Measurements from ENCODE around the gene CAPN6. TPM values are rescaled to one million over a fixed set of nuclear protein-coding genes. Genes with fewer than 3 reads are reported as not detected.

The CAPN6 gene, protein sequence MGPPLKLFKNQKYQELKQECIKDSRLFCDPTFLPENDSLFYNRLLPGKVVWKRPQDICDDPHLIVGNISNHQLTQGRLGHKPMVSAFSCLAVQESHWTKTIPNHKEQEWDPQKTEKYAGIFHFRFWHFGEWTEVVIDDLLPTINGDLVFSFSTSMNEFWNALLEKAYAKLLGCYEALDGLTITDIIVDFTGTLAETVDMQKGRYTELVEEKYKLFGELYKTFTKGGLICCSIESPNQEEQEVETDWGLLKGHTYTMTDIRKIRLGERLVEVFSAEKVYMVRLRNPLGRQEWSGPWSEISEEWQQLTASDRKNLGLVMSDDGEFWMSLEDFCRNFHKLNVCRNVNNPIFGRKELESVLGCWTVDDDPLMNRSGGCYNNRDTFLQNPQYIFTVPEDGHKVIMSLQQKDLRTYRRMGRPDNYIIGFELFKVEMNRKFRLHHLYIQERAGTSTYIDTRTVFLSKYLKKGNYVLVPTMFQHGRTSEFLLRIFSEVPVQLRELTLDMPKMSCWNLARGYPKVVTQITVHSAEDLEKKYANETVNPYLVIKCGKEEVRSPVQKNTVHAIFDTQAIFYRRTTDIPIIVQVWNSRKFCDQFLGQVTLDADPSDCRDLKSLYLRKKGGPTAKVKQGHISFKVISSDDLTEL
- 123 and 126 TPM in 2 replicates for total RNA-seq (2014; rRNA removed; shearing (Covaris generic))

DNA sequence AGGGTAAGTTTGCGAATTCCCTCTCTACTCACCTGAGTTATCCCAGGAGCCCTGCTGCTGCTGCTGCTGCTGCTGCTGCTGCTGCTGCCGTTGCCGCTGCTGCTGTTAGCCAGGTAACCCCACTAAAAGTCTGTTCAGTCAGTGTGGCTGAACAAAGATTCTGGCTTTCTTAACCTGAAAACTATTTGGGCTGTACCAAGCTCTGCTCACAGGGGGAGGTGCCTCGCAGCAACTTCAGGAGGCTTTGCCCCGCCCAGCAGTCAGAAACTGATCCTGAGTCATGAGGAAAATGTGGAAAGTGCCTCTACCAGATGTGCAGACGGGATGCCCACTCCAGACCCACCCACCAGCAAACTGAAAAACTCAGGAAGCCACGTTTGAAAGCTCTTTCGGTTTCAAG is at the start of gene CAPN6:
TSS of gene CAPN6 (minus strand) at position 145 of the 400 bp plus-strand sequence. CDS start 6,547 bp downstream, outside the sequence.
- Histone ChIP-seq H3K4me3 (peak within 1 kb of the TSS; percentile 49), H3K27me3 (no peaks in the 10 kb centered on the region), H3K4me1 (no peaks in the 10 kb centered on the region), H3K9me3 (replicated peaks) (no peaks in the 10 kb centered on the region), H3K27ac (no peak within 1 kb of the TSS; the same call in 1 of the 2 replicates), H3K36me3 (no peaks in the 10 kb centered on the region)
- DNase-seq, result peak; percentile 54 to 65

DNA sequence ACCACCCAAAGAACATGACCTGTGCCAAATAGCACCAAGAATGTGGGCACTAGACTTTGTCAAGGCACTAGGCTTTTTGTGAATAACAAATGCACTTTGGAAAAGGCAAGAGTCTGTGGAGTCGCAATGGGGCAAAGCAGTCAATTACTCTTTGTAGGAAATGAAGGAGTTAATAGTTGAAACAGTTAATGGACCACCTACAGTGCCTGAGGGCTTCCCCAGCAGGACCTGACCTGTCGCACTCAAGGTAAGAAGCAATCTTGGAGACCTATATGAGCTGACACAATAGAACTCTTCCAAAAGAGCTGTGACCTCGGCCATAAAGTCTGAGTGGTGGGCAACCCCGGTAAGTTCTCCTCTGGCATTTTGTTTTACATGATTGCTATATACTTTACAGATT is 49.2 kb upstream of the CAPN6 start:
- no peak overlapping the region for H3K27ac ChIP-seq
- H3K4me1 ChIP-seq, result no peaks in the 10 kb centered on the region; the same call in 1 of the 2 replicates
- peaks cover 3% of the 10 kb centered on the region; the same call in 1 of the 2 replicates for H3K9me3 ChIP-seq (replicated peaks)
- H3K4me3 ChIP-seq, result no peak overlapping the region
- no peak for DNase-seq
- H3K27me3 ChIP-seq, result no peaks in the 10 kb centered on the region
- peaks cover 10% of the 10 kb centered on the region for H3K36me3 ChIP-seq

DNA sequence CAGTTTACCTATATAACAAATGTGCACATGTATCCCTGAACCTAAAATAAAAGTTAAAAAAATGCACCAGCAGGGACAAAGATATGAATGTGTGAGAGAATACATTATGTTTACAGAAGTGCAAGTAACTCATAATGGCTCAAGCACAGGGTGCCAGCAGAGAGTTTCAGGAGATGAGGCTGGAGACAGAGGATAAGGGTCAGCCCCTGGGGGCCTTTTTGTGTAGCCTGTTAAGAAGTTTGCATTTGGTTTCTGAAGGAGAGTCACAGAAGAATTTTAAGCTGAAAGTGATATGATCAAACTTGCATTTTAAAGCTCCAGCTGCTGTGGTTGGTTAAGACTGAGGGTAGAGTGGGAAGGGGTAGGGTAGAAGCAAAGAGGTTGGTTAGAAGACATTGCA is 48.6 kb upstream of the CAPN6 start:
- H3K4me1 ChIP-seq, result no peaks in the 10 kb centered on the region; the same call in 1 of the 2 replicates
- H3K9me3 ChIP-seq (replicated peaks), result peaks cover 3% of the 10 kb centered on the region; the same call in 1 of the 2 replicates
- no peak overlapping the region for H3K27ac ChIP-seq
- no peaks in the 10 kb centered on the region for H3K27me3 ChIP-seq
- H3K36me3 ChIP-seq, result peaks cover 11% of the 10 kb centered on the region
- no peak for DNase-seq
- H3K4me3 ChIP-seq, result no peak overlapping the region

DNA sequence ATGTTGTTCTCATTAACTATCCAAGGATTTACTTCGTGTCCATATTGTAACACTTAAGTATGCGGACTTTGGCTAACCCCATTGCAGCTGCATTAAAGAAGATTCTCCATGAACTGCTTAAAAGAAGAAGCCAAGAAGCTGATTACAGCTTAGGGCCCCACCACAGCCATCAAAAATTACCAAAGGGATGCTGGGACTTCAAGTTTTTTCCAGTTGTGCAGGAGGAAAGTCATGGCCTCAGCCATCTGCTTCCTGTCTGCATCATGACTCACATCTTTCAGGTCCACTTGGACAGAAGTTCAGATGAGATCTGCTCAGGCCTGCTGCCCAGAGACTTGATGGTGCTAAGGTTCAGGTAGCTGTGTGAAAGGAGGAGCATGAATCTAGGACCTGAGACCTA is 38.8 kb upstream of the CAPN6 start:
- no peaks in the 10 kb centered on the region for H3K9me3 ChIP-seq (replicated peaks)
- no peak for DNase-seq
- H3K4me3 ChIP-seq, result no peak overlapping the region
- H3K36me3 ChIP-seq, result peaks cover 22% of the 10 kb centered on the region
- no peaks in the 10 kb centered on the region for H3K27me3 ChIP-seq
- H3K27ac ChIP-seq, result no peak overlapping the region
- no peaks in the 10 kb centered on the region for H3K4me1 ChIP-seq

DNA sequence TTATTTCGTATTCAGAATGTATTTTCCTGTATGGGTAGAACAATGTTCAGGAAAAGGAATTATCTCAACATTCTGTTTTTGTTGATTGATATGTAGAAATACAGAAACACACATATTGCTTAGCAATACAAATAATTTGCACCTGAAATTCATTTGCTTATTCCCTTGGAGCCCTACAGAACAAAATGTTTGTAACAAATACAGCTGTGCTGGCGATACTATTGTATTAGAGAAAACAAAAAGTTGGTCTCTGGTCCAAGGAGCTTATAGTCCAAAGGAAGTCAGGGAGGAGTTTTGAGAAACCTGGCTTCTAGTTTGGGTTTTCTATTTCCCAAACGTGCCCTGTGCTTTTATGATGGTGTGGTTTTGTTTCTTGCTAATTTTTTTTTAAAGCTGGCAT is 37.8 kb upstream of the CAPN6 start:
- Histone ChIP-seq H3K4me1 (no peaks in the 10 kb centered on the region), H3K27me3 (no peaks in the 10 kb centered on the region), H3K9me3 (replicated peaks) (no peaks in the 10 kb centered on the region), H3K36me3 (peaks cover 22% of the 10 kb centered on the region), H3K4me3 (no peak overlapping the region), H3K27ac (no peak overlapping the region)
- no peak for DNase-seq

DNA sequence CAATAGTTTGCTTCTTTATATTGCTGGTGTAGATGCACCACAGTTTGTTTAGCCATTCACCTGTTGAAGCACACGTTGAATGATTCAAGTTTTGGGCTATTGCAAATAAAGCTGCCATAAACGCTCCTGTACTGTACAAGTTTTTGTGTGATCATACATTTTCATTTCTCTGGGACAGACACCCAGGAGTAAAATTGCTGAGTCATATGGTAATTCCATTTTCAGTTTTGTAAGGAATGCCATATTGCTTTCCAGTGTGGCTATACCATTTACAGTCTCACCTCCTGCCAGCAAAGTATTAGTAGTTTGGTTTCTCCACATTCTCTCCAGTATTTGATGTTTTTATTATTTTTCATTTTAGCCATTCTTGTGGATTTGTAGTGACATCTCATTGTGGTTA is 32.0 kb upstream of the CAPN6 start:
- Histone ChIP-seq H3K27ac (no peak overlapping the region), H3K36me3 (peaks cover 20% of the 10 kb centered on the region), H3K9me3 (replicated peaks) (no peaks in the 10 kb centered on the region), H3K4me3 (no peak overlapping the region), H3K27me3 (no peaks in the 10 kb centered on the region), H3K4me1 (no peaks in the 10 kb centered on the region)
- no peak for DNase-seq

DNA sequence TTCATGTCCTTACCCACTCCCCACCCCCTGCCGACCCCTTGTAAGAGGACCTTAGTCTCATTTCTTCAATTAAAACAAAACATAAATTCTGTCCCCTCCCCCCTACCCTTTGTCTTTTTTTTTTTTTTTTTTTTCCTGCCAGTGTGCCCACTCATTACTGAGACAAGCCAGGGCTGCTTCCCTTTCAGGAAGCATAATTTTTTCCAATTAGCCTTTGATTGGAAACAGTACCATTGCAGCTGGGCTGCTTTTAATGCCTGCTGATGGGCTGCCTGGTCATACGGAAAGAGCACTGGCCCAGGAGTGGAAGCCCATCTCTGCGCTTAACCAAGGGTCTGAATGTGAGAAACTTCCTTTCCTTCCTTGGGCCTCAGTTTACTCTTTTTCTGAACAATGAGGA is 18.6 kb upstream of the CAPN6 start:
- H3K4me3 ChIP-seq, result no peak overlapping the region
- H3K9me3 ChIP-seq (replicated peaks), result 0 out of 2 replicates have a peak, but pooled peaks cover under 1% of the 10 kb centered on the region
- DNase-seq, result no peak
- peaks cover 12% of the 10 kb centered on the region; the same call in 1 of the 2 replicates for H3K36me3 ChIP-seq
- no peaks in the 10 kb centered on the region for H3K27me3 ChIP-seq
- no peak overlapping the region for H3K27ac ChIP-seq
- peaks cover 30% of the 10 kb centered on the region for H3K4me1 ChIP-seq

DNA sequence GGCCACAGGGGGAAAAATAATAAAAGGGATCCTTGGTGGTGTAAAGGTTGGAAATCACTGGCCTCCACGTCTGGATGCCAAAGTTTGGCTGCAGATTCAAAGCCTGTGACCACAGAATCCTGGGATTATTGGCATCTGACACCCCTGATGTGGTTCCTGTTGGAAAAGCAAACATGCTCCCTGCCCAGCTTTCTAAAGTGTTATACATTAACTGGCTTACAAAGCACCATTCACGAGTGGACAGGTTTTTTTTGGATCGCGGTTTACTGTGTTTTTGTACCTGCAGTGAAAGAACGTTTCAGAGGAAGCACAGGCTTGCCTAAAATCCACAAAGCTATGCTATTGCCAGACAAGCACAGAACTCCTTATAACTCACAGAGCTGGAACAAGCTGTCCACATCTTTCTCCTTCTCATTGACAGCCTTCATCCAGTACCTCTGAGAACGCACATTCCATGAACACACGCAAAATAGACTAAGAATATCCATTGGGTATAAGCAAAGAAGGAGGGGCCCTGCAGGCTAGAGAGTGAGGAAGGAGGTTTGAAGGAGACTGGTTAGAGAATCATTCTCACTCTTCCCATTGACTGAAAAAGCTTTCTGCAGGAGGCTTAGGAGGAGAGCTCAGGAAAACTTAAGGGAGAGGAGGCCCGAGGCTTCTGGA is 14.5 kb upstream of the CAPN6 start:
- peak overlapping the region; percentile 5; the same call in 1 of the 2 replicates for H3K4me3 ChIP-seq
- H3K4me1 ChIP-seq, result peaks cover 61% of the 10 kb centered on the region
- DNase-seq, result peak; percentile 80 to 93
- peak overlapping the region; percentile 97 for H3K27ac ChIP-seq
- no peaks in the 10 kb centered on the region for H3K27me3 ChIP-seq
- no peaks in the 10 kb centered on the region for H3K36me3 ChIP-seq
- 0 out of 2 replicates have a peak, but pooled peaks cover 3% of the 10 kb centered on the region for H3K9me3 ChIP-seq (replicated peaks)

DNA sequence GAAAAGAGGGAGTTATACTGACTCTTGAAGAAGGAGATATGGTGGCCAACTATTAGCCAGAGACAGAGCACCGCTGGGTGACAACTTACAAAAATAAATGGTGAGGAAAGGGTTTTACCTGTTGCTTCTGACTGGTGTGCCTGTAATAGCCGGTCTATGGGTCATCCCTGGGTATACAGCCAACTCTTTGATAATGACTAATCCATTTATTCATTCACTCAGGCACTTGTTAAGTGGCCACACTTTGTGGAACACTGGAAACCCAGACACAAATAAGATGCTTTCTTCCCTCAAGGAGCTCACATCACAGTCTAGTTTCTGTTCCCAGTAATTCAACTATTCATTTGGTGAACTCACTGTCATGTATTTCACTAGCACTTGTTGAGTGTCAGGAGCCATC is 13.2 kb upstream of the CAPN6 start:
- Histone ChIP-seq H3K9me3 (replicated peaks) (0 out of 2 replicates have a peak, but pooled peaks cover 3% of the 10 kb centered on the region), H3K27ac (peak overlapping the region; percentile 97), H3K4me3 (no peak overlapping the region), H3K36me3 (no peaks in the 10 kb centered on the region), H3K4me1 (peaks cover 68% of the 10 kb centered on the region), H3K27me3 (no peaks in the 10 kb centered on the region)
- no peak for DNase-seq

DNA sequence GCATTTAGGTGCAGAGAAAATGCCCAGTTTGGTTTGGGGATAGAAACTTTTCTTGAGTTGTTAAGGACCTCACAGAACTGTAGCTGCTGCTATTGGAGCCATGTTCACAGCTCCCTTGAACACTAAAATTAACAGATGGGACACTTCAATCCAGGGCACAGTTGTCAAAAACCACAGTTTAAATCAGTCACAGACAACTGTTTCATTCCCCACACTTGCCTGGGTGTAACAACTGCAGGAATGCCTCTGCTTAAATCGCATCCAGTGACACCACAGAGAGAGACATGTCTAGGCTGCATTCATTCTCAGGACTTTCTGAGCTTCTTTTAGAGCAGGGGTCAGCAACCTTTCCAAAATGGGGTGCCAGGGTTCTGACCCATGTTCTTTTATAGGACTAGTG is 12.7 kb upstream of the CAPN6 start:
- Histone ChIP-seq H3K27me3 (no peaks in the 10 kb centered on the region), H3K27ac (peak overlapping the region; percentile 97), H3K9me3 (replicated peaks) (0 out of 2 replicates have a peak, but pooled peaks cover 3% of the 10 kb centered on the region), H3K4me1 (peaks cover 70% of the 10 kb centered on the region), H3K4me3 (no peak overlapping the region), H3K36me3 (no peaks in the 10 kb centered on the region)
- DNase-seq, result peak; percentile 85 to 96

DNA sequence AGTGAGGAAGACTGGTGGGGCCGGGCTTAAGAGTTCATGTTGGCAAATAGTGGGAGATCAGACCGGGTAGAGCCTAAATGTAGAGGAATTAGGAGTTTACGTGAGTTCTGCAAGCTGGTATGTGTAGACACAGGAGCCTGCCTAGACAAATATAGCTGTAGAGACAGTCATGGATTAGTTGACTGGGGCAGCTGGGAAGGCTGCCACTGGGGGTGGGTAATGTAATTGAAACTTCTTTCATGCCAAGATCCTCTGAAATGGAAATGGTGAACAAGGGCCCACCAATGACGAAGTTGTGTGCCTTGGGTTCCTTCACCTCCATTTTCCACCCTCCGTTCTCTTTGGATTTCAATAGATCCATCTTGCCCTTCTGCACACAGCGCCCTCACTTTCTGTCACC is 11.9 kb upstream of the CAPN6 start:
- Histone ChIP-seq H3K27me3 (no peaks in the 10 kb centered on the region), H3K9me3 (replicated peaks) (0 out of 2 replicates have a peak, but pooled peaks cover 3% of the 10 kb centered on the region), H3K36me3 (no peaks in the 10 kb centered on the region), H3K27ac (peak overlapping the region; percentile 97), H3K4me3 (no peak overlapping the region), H3K4me1 (peaks cover 76% of the 10 kb centered on the region)
- DNase-seq, result peak; percentile 81 to 88

DNA sequence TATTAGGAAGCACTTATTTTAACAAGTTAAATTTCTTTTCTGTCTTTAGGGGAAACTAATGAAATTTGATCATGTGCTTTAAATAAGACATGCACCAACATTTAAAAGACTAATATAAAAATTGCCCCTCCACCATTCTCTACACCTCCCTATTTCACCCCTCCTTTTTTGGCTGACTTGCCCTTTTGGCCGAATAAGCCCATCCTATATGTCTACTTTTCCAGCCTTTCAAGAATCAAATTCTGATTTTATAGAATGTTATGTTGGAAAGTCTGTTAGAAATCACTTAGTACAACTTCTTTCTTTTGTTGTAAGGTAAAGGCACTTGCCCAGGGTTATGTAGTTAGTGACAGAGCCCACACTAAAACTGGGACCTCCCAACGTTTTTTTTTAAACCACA is 1.8 kb downstream of the CAPN6 start:
- H3K4me3 ChIP-seq, result peak overlapping the region; percentile 49

DNA sequence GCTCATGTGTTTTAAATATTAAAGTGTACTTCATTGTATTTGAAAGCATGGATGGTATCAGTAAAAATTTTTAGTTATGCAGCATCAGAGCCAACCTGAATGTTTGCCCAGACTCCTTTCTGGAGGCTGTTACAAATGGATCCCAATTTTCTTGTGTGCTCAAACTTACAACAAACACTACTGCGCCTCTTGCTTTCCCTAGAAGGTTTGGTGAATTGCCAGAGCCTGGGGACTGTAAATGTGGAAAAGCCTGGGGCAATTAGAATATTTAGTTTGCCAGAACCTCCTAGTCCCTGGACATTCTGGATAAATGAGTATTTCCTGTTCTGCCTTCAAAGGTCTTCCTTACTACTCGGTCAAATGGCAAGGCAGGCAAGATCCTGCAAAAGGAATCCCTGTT is 4.8 kb downstream of the CAPN6 start:
- no peaks in the 10 kb centered on the region for H3K9me3 ChIP-seq (replicated peaks)
- no peaks in the 10 kb centered on the region for H3K27me3 ChIP-seq
- peaks cover 5% of the 10 kb centered on the region for H3K4me1 ChIP-seq
- no peak for DNase-seq
- H3K36me3 ChIP-seq, result 0 out of 2 replicates have a peak, but pooled peaks cover 2% of the 10 kb centered on the region
- no peak overlapping the region for H3K4me3 ChIP-seq
- no peak overlapping the region for H3K27ac ChIP-seq

More for the DNA sequence above, 1.8 kb downstream of the CAPN6 start:
- H3K36me3 ChIP-seq, result no peaks in the 10 kb centered on the region
- DNase-seq, result no peak
- no peaks in the 10 kb centered on the region for H3K27me3 ChIP-seq
- no peaks in the 10 kb centered on the region for H3K4me1 ChIP-seq
- no peak overlapping the region for H3K27ac ChIP-seq
- H3K9me3 ChIP-seq (replicated peaks), result no peaks in the 10 kb centered on the region

DNA sequence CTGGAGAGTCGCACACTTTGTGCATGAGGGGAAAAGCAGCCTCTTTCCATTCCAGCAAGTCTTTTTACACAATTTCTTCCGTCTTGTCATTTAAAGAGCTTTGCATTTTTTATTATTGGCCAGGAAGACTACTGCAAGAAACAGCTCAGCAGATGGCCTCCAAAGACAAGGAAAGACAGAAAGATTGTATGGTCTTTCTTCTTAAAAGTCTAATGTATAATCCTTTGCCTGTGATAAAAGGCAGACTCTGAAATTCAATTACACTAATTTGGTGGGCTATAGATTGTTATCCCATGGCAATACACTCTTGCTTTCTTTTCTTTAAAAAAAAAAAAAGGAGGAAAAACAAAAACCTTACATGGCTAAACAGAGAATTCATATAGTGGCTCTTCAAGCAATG is 5.9 kb downstream of the CAPN6 start:
- no peak overlapping the region for H3K4me3 ChIP-seq
- DNase-seq, result no peak
- 0 out of 2 replicates have a peak, but pooled peaks cover 2% of the 10 kb centered on the region for H3K36me3 ChIP-seq
- H3K27me3 ChIP-seq, result no peaks in the 10 kb centered on the region
- peaks cover 11% of the 10 kb centered on the region for H3K4me1 ChIP-seq
- no peak overlapping the region for H3K27ac ChIP-seq
- H3K9me3 ChIP-seq (replicated peaks), result no peaks in the 10 kb centered on the region
